Measurements from ENCODE around the gene SCYL1. TPM values are rescaled to one million over a fixed set of nuclear protein-coding genes. Genes with fewer than 3 reads are reported as not detected.

Gene SCYL1
- total RNA-seq, 2 experiments from 2014 or later = 56.8 to 62.9 TPM

GRCh38 chr11:65547446-65548125, 22.7 kb downstream of the SCYL1 start:
- DNase-seq (ENCODE audit: low spot score) = peak; percentile 65
- H3K4me2 ChIP-seq (ENCODE audit: low read length) = peak overlapping the region; percentile 82
- BruUV-seq (replicated peaks) = no TSS peak
- H3K9me2 ChIP-seq (ENCODE audit: insufficient read depth, low read length) = no peaks in the 10 kb centered on the region
- POLR2A ChIA-PET = interaction anchor here (0.8 kb wide), 1 partner anchor 67 kb away, joined by 3 read pairs; the partner anchor contains the start of gene PCNX3
- H2AFZ ChIP-seq (ENCODE audit: low read length) = peak overlapping the region; percentile 38
- intact Hi-C loops (cut with micrococcal nuclease; ENCODE audit: unreplicated experiment) = no loop called here
- H3K79me2 ChIP-seq (ENCODE audit: insufficient read depth, low read depth, low read length) = no peaks in the 10 kb centered on the region
- CTCF ChIA-PET (ENCODE audit: unreplicated experiment) = interaction anchor here (0.6 kb wide), 1 partner anchor 416 kb away, joined by 3 read pairs; no protein-coding TSS in a partner anchor
- no peaks in the 10 kb centered on the region for H3K36me3 ChIP-seq (ENCODE audit: insufficient read depth, low read length)
- peak overlapping the region; percentile 65 for H3K4me3 ChIP-seq (ENCODE audit: low read depth, low read length, poor library complexity, severe bottlenecking)
- no peaks in the 10 kb centered on the region for H4K20me1 ChIP-seq (ENCODE audit: insufficient read depth, low read length)
- H3K4me1 ChIP-seq (ENCODE audit: insufficient read depth, low read length, poor library complexity, severe bottlenecking) = peaks cover 54% of the 10 kb centered on the region
- H3K27ac ChIP-seq (ENCODE audit: low read depth, low read length, poor library complexity, severe bottlenecking) = peak overlapping the region; percentile 84
- TF ChIP-seq CTCF (conservative IDR thresholded peaks at IDR 0.05; ENCODE audit: low read length) (peak; percentile 76), EZH2phosphoT487 (IDR thresholded peaks at IDR 0.05; ENCODE audit: borderline replicate concordance, low read depth, low read length) (no peak)
- H3K9me3 ChIP-seq (ENCODE audit: low read length) = no peaks in the 10 kb centered on the region

DNA sequence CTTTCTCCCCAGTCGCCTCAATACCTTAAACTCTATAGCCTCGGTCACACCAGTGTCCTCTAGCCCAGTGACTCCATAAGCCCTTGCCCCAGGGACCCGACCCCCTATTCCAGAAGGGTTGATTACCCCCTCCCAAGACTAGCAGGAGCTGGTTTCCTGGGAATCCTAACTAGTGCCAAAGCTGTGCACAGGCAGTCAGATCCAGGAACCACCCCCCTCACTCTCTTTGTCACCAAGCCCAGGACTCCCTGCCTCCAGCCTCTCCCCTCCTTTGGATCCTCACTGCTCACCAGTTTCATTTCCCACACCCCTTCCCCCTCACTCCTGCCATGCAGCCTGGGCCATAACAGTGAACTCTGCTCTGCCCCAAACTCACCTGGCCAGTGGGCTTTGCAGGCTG, 23.5 kb downstream of the SCYL1 start:
- intact Hi-C loops (cut with micrococcal nuclease; ENCODE audit: unreplicated experiment) = no loop called here
- TF ChIP-seq EZH2phosphoT487 (IDR thresholded peaks at IDR 0.05; ENCODE audit: borderline replicate concordance, low read depth, low read length) (no peak), CTCF (conservative IDR thresholded peaks at IDR 0.05; ENCODE audit: low read length) (no peak)
- DNase-seq (ENCODE audit: low spot score) = no peak
- Histone ChIP-seq H3K27ac (ENCODE audit: low read depth, low read length, poor library complexity, severe bottlenecking) (no peak overlapping the region), H2AFZ (ENCODE audit: low read length) (no peak overlapping the region), H3K36me3 (ENCODE audit: insufficient read depth, low read length) (no peaks in the 10 kb centered on the region), H3K4me2 (ENCODE audit: low read length) (peak overlapping the region; percentile 82), H3K9me2 (ENCODE audit: insufficient read depth, low read length) (no peaks in the 10 kb centered on the region), H3K4me3 (ENCODE audit: low read depth, low read length, poor library complexity, severe bottlenecking) (no peak overlapping the region), H3K79me2 (ENCODE audit: insufficient read depth, low read depth, low read length) (no peaks in the 10 kb centered on the region), H3K9me3 (ENCODE audit: low read length) (no peaks in the 10 kb centered on the region), H4K20me1 (ENCODE audit: insufficient read depth, low read length) (no peaks in the 10 kb centered on the region), H3K4me1 (ENCODE audit: insufficient read depth, low read length, poor library complexity, severe bottlenecking) (peaks cover 62% of the 10 kb centered on the region)
- no TSS peak for BruUV-seq (replicated peaks)
- POLR2A ChIA-PET = interaction anchor here (0.9 kb wide), 1 partner anchor 76 kb away, joined by 3 read pairs; no protein-coding TSS in a partner anchor
- CTCF ChIA-PET (ENCODE audit: unreplicated experiment) = no interaction called here

DNA sequence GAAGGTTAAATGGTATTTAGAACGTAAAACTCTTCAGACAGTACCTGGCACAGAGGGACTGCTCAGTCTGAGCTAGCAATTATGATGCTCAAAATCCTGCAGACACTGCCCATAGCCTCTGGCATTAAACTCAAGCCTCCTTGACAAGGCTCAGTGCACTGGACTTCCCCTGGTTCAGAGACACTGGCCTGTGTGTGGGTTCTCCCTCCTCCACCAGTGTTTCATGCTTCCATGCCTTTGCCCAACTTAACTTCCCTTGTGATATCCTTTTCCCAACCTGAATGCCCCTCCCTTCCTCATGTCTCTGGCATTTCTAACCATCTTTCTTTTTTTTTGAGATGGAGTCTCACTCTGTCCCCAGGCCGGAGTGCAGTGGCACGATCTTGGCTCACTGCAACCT, 24.2 kb downstream of the SCYL1 start:
- Histone ChIP-seq H3K36me3 (ENCODE audit: insufficient read depth, low read length) (no peaks in the 10 kb centered on the region), H3K79me2 (ENCODE audit: insufficient read depth, low read depth, low read length) (no peaks in the 10 kb centered on the region), H3K4me3 (ENCODE audit: low read depth, low read length, poor library complexity, severe bottlenecking) (no peak overlapping the region), H3K9me3 (ENCODE audit: low read length) (no peaks in the 10 kb centered on the region), H3K27ac (ENCODE audit: low read depth, low read length, poor library complexity, severe bottlenecking) (no peak overlapping the region), H3K4me2 (ENCODE audit: low read length) (no peak overlapping the region), H3K4me1 (ENCODE audit: insufficient read depth, low read length, poor library complexity, severe bottlenecking) (peaks cover 64% of the 10 kb centered on the region), H4K20me1 (ENCODE audit: insufficient read depth, low read length) (no peaks in the 10 kb centered on the region), H3K9me2 (ENCODE audit: insufficient read depth, low read length) (no peaks in the 10 kb centered on the region), H2AFZ (ENCODE audit: low read length) (no peak overlapping the region)
- CTCF ChIA-PET (ENCODE audit: unreplicated experiment) = no interaction called here
- BruUV-seq (replicated peaks) = no TSS peak
- intact Hi-C loops (cut with micrococcal nuclease; ENCODE audit: unreplicated experiment) = no loop called here
- no peak for DNase-seq (ENCODE audit: low spot score)
- no peak for TF ChIP-seq EZH2phosphoT487 (IDR thresholded peaks at IDR 0.05; ENCODE audit: borderline replicate concordance, low read depth, low read length)
- TF ChIP-seq CTCF (conservative IDR thresholded peaks at IDR 0.05; ENCODE audit: low read length) = no peak
- POLR2A ChIA-PET = interaction anchor here (0.9 kb wide), 1 partner anchor 77 kb away, joined by 3 read pairs; no protein-coding TSS in a partner anchor
